Measurements from ENCODE around the gene SUSD6. TPM values are rescaled to one million over a fixed set of nuclear protein-coding genes. Genes with fewer than 3 reads are reported as not detected.

SUSD6 gene
- total and polyA plus RNA-seq, 4 donors, result 6.8 to 10.8 (median 7.6) TPM

- no peak for TF ChIP-seq HNF4A (conservative IDR thresholded peaks at IDR 0.05)
- TF ChIP-seq JUND (IDR thresholded peaks at IDR 0.05), result no peak
- TF ChIP-seq TAF1 (conservative IDR thresholded peaks at IDR 0.05), result no peak
- no peak for TF ChIP-seq CTCF (IDR thresholded peaks at IDR 0.05; ENCODE audit: low read depth, low read length, missing input control)
- no peak for TF ChIP-seq EGR1 (IDR thresholded peaks at IDR 0.05; ENCODE audit: low read depth in 2 of 2)
Measured at GRCh38 chr14:69572841-69573135, 38.6 kb upstream of the SUSD6 start (continued).

- no peak overlapping the region for H3K9ac ChIP-seq (ENCODE audit: low read depth in 1 of 2, low read length in 2 of 2)
- no peak for TF ChIP-seq EGR1 (IDR thresholded peaks at IDR 0.05; ENCODE audit: low read depth in 2 of 2)
- H3K4me3 ChIP-seq (ENCODE audit: low read depth in 1 of 3, low read length in 3 of 3), result peak overlapping the region in 1 of 3 donors; percentile 48
- no peaks in the 10 kb centered on the region for H3K9me3 ChIP-seq (ENCODE audit: control insufficient read depth in 4 of 4, low read length in 3 of 4)
- DNase-seq (ENCODE audit: low spot score), result no peak
- no peak overlapping the region for H3K27ac ChIP-seq (ENCODE audit: low read depth in 1 of 2, low read length in 2 of 2)
- WGBS, result 16% methylated on average over 51 of the region's 51 CpGs
- peaks cover 0 to 16% (median 8%) of the 10 kb centered on the region in 4 donors for H3K27me3 ChIP-seq (ENCODE audit: control insufficient read depth in 4 of 4, insufficient read depth in 4 of 4, low read length in 3 of 4)
- no peaks in the 10 kb centered on the region for H3K36me3 ChIP-seq (ENCODE audit: control insufficient read depth in 4 of 4, insufficient read depth in 3 of 4, low read depth in 1 of 4, low read length in 3 of 4)
- H3K4me1 ChIP-seq (ENCODE audit: control insufficient read depth in 4 of 4, insufficient read depth in 4 of 4, low read length in 3 of 4), result peaks cover 8 to 33% (median 15%) of the 10 kb centered on the region in 4 donors
Measured at GRCh38 chr14:69573205-69573830, 38.1 kb upstream of the SUSD6 start.

GRCh38 chr14:69573831-69574262, 37.5 kb upstream of the SUSD6 start:
- no peak for TF ChIP-seq YY1 (IDR thresholded peaks at IDR 0.05)
- TF ChIP-seq REST (IDR thresholded peaks at IDR 0.05), result no peak
- no peak for TF ChIP-seq SP1 (IDR thresholded peaks at IDR 0.05)
- no peak for TF ChIP-seq GABPA (IDR thresholded peaks at IDR 0.05 in 1 of 2, conservative IDR thresholded peaks at IDR 0.05 in 1 of 2)
- TF ChIP-seq HNF4G (IDR thresholded peaks at IDR 0.05), result no peak
- TF ChIP-seq NR2F2 (IDR thresholded peaks at IDR 0.05), result no peak
- no peak for TF ChIP-seq ZBTB33 (IDR thresholded peaks at IDR 0.05)
- no peak for TF ChIP-seq MAX (IDR thresholded peaks at IDR 0.05)
- Histone ChIP-seq H3K4me1 (ENCODE audit: control insufficient read depth in 4 of 4, insufficient read depth in 4 of 4, low read length in 3 of 4) (peaks cover 8 to 33% (median 15%) of the 10 kb centered on the region in 4 donors), H3K4me3 (ENCODE audit: low read depth in 1 of 3, low read length in 3 of 3) (no peak overlapping the region), H3K9ac (ENCODE audit: low read depth in 1 of 2, low read length in 2 of 2) (no peak overlapping the region), H3K9me3 (ENCODE audit: control insufficient read depth in 4 of 4, low read length in 3 of 4) (no peaks in the 10 kb centered on the region), H3K36me3 (ENCODE audit: control insufficient read depth in 4 of 4, insufficient read depth in 3 of 4, low read depth in 1 of 4, low read length in 3 of 4) (no peaks in the 10 kb centered on the region), H3K27ac (ENCODE audit: low read depth in 1 of 2, low read length in 2 of 2) (no peak overlapping the region), H3K27me3 (ENCODE audit: control insufficient read depth in 4 of 4, insufficient read depth in 4 of 4, low read length in 3 of 4) (peaks cover 0 to 16% (median 8%) of the 10 kb centered on the region in 4 donors)
- DNase-seq (ENCODE audit: low spot score), result no peak
- 5% methylated on average over 15 of the region's 15 CpGs for WGBS

Measured in liver (tissue), 9 donors.